GM12878 (cell line): ENCODE measurements around the gene MX1. TPM values are rescaled to one million over a fixed set of nuclear protein-coding genes. Genes with fewer than 3 reads are reported as not detected.

Source experiments
- ATAC-seq: fragments of 200-7000 bp; cut with Tn5 transposase; 3 replicates; pipeline ENCODE4 v1.9.1; 2020; ENCODE audit warnings: mild to moderate bottlenecking, moderate library complexity
- BruUV-seq: library from RNA; stranded (reverse); fragments of 400-500 nt; replicated peaks from 2 replicates; lab custom pipeline; 2021; lab: Mats Ljungman, UMichigan
- CTCF ChIA-PET: fragments of 300-600 bp; sonication (Branson Sonifier 250); formaldehyde crosslinking; extraction: SDS; loops from one replicate; lab custom pipeline; 2021; ENCODE audit warnings: inconsistent platforms; lab: Yijun Ruan, JAX
- POLR2A ChIA-PET: fragments of 350-600 bp; formaldehyde crosslinking; extraction: SDS; loops from one replicate; lab custom pipeline; 2021; ENCODE audit warnings: inconsistent platforms; lab: Charles Lee
- RAD21 ChIA-PET: fragments of 300-600 bp; sonication (Branson Sonifier 250); formaldehyde crosslinking; loops from one replicate; lab custom pipeline; 2023; ENCODE audit warnings: antibody characterized with exemption; ENCODE audit not compliant: unreplicated experiment; lab: Charles Lee
- SMC1A ChIA-PET: fragments of 300-600 bp; sonication (Branson Sonifier 250); formaldehyde crosslinking; loops from one replicate; lab custom pipeline; 2023; ENCODE audit not compliant: unreplicated experiment, uncharacterized antibody; lab: Charles Lee
- DNase-seq: peaks from one replicate; pipeline ENCODE4 v3.0.0-alpha.2; 2011; ENCODE audit warnings: low read depth, low spot score
- FAIRE-seq: peaks from 3 replicates; lab custom pipeline; 2011; peaks lifted over from hg19 to GRCh38; lab: Jason Lieb, UNC
- H2AFZ ChIP-seq: 2 replicates; pipeline ENCODE4 v1.6.0; 2011; ENCODE audit warnings: low read depth, low read length, control low read depth; ENCODE audit not compliant: control insufficient read depth
- H3K27ac ChIP-seq: 2 replicates; pipeline ENCODE4 v1.5.1; 2011; ENCODE audit warnings: control low read depth; ENCODE audit not compliant: control insufficient read depth, insufficient read depth
- H3K27me3 ChIP-seq, 2 experiments: replicated peaks in 1 of 2; 2 replicates each; pipeline versions ENCODE4 v1.6.0 to v1.6.1; 2011; ENCODE audit warnings: low read length in 1 of 2; ENCODE audit not compliant: control insufficient read depth in 2 of 2, insufficient read depth in 2 of 2
- H3K36me3 ChIP-seq, 2 experiments: 2 replicates each; pipeline ENCODE4 v1.5.1; 2011; ENCODE audit warnings: low read length in 1 of 2; ENCODE audit not compliant: control insufficient read depth in 2 of 2, insufficient read depth in 2 of 2
- H3K4me1 ChIP-seq: 2 replicates; pipeline ENCODE4 v1.6.1; 2011; ENCODE audit warnings: mild to moderate bottlenecking, low read length, moderate library complexity, mixed read lengths; ENCODE audit not compliant: control insufficient read depth, insufficient read depth
- H3K4me2 ChIP-seq: 2 replicates; pipeline ENCODE4 v1.6.0; 2011; ENCODE audit warnings: control low read depth; ENCODE audit not compliant: control insufficient read depth, insufficient read depth
- H3K4me3 ChIP-seq: fragments of 200-600 bp; sonication (generic); 2 replicates; pipeline ENCODE4 v1.5.1; 2016
- H3K79me2 ChIP-seq: 2 replicates; pipeline ENCODE4 v1.6.0; 2011; ENCODE audit warnings: low read length; ENCODE audit not compliant: control insufficient read depth, insufficient read depth
- H3K9ac ChIP-seq: 2 replicates; pipeline ENCODE4 v1.8.0; 2011; ENCODE audit warnings: low read length, control low read depth, mixed read lengths; ENCODE audit not compliant: control insufficient read depth, insufficient read depth
- H3K9me3 ChIP-seq: replicated peaks from 3 replicates; pipeline ENCODE4 v1.5.1; 2011; ENCODE audit warnings: mild to moderate bottlenecking, low read length; ENCODE audit not compliant: control insufficient read depth, insufficient read depth
- H4K20me1 ChIP-seq: 2 replicates; pipeline ENCODE4 v1.6.0; 2011; ENCODE audit not compliant: control insufficient read depth, insufficient read depth
- MEF2B ChIP-seq: fragments of 450-650 bp; IDR thresholded peaks from 2 replicates; pipeline ENCODE4 v1.6.1; 2018; ENCODE audit warnings: mild to moderate bottlenecking, moderate library complexity; ENCODE audit not compliant: partially characterized antibody, poor library complexity, severe bottlenecking
- SIN3A ChIP-seq: IDR thresholded peaks from 2 replicates; pipeline ENCODE4 v1.6.1; 2012; ENCODE audit warnings: low read depth, low read length, improper control_type of control experiment
- SREBF2 ChIP-seq: IDR thresholded peaks from 2 replicates; pipeline ENCODE4 v1.6.1; 2012; ENCODE audit warnings: mild to moderate bottlenecking, low read length
- SUPT20H ChIP-seq: IDR thresholded peaks from 2 replicates; pipeline ENCODE4 v1.6.1; 2011; ENCODE audit warnings: low read depth, mild to moderate bottlenecking, low read length, moderate library complexity, borderline replicate concordance; ENCODE audit not compliant: control insufficient read depth
- in situ Hi-C: fragments of 300-500 bp; cut with MboI; formaldehyde crosslinking; loops from 9 replicates; pipeline ENCODE4 v1.14.3; 2018; ENCODE audit warnings: mixed read lengths
- intact Hi-C: fragments of 100-400 bp; cut with micrococcal nuclease; formaldehyde crosslinking; loops from one replicate; pipeline ENCODE4 v1.14.2; 2022; ENCODE audit not compliant: unreplicated experiment
- polyA plus RNA-seq, 11 experiments: library from polyadenylated mRNA; depleted of rRNA in 4 of 11; unstranded in 6 of 11; stranded (reverse) in 5 of 11; fragments of >200 nt; fragmentation: Nextera tagmentation in 4 of 11; fragmentation: Illumina TruSeq in 1 of 11; extraction: Ambion mirVana in 4 of 11; extraction: Trizol in 1 of 11; gene quantifications; 1 replicate in 1 of 11; 2 replicates in 10 of 11; pipeline versions ENCODE4 v1.2.1 to v1.2.3, GENCODE V29; 2011 to 2016; ENCODE audit warnings: inconsistent platforms in 2 of 11, missing spikeins in 2 of 11, low read depth in 1 of 11
- total RNA-seq, 4 experiments: library from RNA; depleted of rRNA in 3 of 4; stranded (reverse); fragments of >200 nt in 3 of 4; fragmentation: Illumina TruSeq in 1 of 4; extraction: Trizol in 1 of 4; gene quantifications; 2 replicates each; pipeline versions ENCODE4 v1.2.1 to v1.2.3, GENCODE V29; 2013 to 2021
- TF ChIP-seq, protein P1 (sequence below): fragments of 450-650 bp; IDR thresholded peaks from 2 replicates; pipeline ENCODE4 v1.6.1; 2014; ENCODE audit warnings: mild to moderate bottlenecking

Gene MX1
- total and polyA plus RNA-seq, 10 of the 15 experiments (the other 5 are each of a cell fraction or from before 2014, with no cell fraction given) = 75.9 to 385 (median 302) TPM

DNA sequence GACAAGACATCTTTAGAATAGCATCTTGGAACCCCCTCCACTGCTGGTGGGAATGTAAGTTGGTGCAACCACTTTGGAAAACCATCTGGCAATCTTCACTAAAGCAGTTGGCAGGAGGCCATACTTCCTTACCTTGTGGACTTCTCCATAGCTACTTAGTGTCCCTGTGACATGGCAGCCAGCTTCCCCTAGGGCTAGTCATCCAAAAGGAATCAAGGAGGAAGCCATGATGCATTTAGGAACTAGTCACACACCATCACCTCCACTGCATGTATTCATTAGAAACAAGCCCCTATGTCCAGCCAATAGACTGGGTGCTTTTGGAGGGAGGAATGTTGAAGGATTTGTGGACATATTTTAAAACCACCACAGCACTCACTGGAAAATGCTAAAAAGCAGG, 44.3 kb upstream of the MX1 start:
- DNase-seq (no peak), ATAC-seq (no peak), FAIRE-seq (no peak)
- ChIA-PET POLR2A (interaction anchor here (0.7 kb wide), 1 partner anchor 64 kb away, joined by 3 read pairs; no protein-coding TSS in a partner anchor), SMC1A (interaction anchor here (1.2 to 2.2 kb wide), 2 partner anchors 10 to 12 kb away, joined by 4 to 8 read pairs; no protein-coding TSS in a partner anchor), CTCF (interaction anchor here (0.5 kb wide), 1 partner anchor 23 kb away, joined by 4 read pairs; no protein-coding TSS in a partner anchor), RAD21 (no interaction called here)
- Histone ChIP-seq H3K4me2 (no peak overlapping the region), H2AFZ (no peak overlapping the region), H3K4me1 (no peaks in the 10 kb centered on the region), H3K79me2 (no peaks in the 10 kb centered on the region), H3K27ac (no peak overlapping the region), H4K20me1 (no peaks in the 10 kb centered on the region), H3K4me3 (no peak overlapping the region), H3K9me3 (no peaks in the 10 kb centered on the region), H3K27me3 (no peaks in the 10 kb centered on the region), H3K9ac (no peak overlapping the region), H3K36me3 (peaks cover 11 to 25% of the 10 kb centered on the region in 2 experiments; a peak in 3 of 4 replicates)
- in situ Hi-C loops = no loop called here
- intact Hi-C loops = no loop called here
- no peak for TF ChIP-seq SIN3A
- TF ChIP-seq MEF2B = no peak
- no peak for TF ChIP-seq SUPT20H
- no peak for TF ChIP-seq SREBF2
- TF ChIP-seq, protein P1, sequence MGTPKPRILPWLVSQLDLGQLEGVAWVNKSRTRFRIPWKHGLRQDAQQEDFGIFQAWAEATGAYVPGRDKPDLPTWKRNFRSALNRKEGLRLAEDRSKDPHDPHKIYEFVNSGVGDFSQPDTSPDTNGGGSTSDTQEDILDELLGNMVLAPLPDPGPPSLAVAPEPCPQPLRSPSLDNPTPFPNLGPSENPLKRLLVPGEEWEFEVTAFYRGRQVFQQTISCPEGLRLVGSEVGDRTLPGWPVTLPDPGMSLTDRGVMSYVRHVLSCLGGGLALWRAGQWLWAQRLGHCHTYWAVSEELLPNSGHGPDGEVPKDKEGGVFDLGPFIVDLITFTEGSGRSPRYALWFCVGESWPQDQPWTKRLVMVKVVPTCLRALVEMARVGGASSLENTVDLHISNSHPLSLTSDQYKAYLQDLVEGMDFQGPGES = no peak
- BruUV-seq = no TSS peak
